Thyroid gland (tissue), 4 donors: ENCODE data around the gene SIPA1. TPM values are rescaled to one million over a fixed set of nuclear protein-coding genes. Genes with fewer than 3 reads are reported as not detected.

Experiments used
- DNase-seq, 2 donors: peaks; one replicate each; pipeline ENCODE4 v3.0.0-alpha.2; 2019
- H3K27ac ChIP-seq, 3 donors: fragments of 200-600 bp; sonication (generic); 1 replicate in 2 of 3; 2 replicates in 1 of 3; pipeline ENCODE4 v1.5.1; 2016 to 2019; ENCODE audit warnings: mild to moderate bottlenecking in 1 of 3, moderate library complexity in 1 of 3
- H3K27me3 ChIP-seq: fragments of 200-600 bp; sonication (generic); one replicate; pipeline ENCODE4 v1.5.1; 2019
- H3K36me3 ChIP-seq, 2 donors: fragments of 200-600 bp; sonication (generic); one replicate each; pipeline ENCODE4 v1.5.1; 2016 to 2019
- H3K4me1 ChIP-seq, 2 donors: fragments of 200-600 bp; sonication (generic); one replicate each; pipeline ENCODE4 v1.5.1; 2017 to 2019
- H3K4me3 ChIP-seq, 3 donors: fragments of 200-600 bp; sonication (generic); replicated peaks in 1 of 3; 1 replicate in 2 of 3; 2 replicates in 1 of 3; pipeline ENCODE4 v1.5.1; 2016; ENCODE audit warnings: mild to moderate bottlenecking in 1 of 3
- H3K9me3 ChIP-seq: fragments of 200-600 bp; sonication (generic); one replicate; pipeline ENCODE4 v1.5.1; 2017
- POLR2A ChIP-seq, 2 donors: fragments of 450-650 bp; IDR thresholded peaks; one replicate each; pipeline ENCODE4 v1.6.1; 2017; ENCODE audit warnings: antibody characterized with exemption in 2 of 2, mild to moderate bottlenecking in 2 of 2, moderate library complexity in 1 of 2
- WGBS, 2 donors: methylation state at CpG; one replicate each; pipeline ENCODE4 v1.1.5; 2017; 5-methylcytosine and 5-hydroxymethylcytosine counted together
- intact Hi-C: fragments of 100-400 bp; cut with DNase I; formaldehyde crosslinking; loops from one replicate; pipeline ENCODE4 v1.15.1; 2023
- total RNA-seq, 4 donors: library from RNA; depleted of rRNA; stranded (reverse); fragments of >200 nt; gene quantifications; one replicate each; pipeline ENCODE4 v1.2.3, GENCODE V29; 2016
- TF ChIP-seq, protein P1 (sequence below), 6 experiments: fragments of 200-600 bp in 3 of 6; fragments of 450-650 bp in 3 of 6; sonication (generic) in 3 of 6; IDR thresholded peaks; one replicate each; pipeline ENCODE4 v1.5.1; 2016 to 2019; ENCODE audit warnings: antibody characterized with exemption in 6 of 6, mild to moderate bottlenecking in 2 of 6, inconsistent platforms in 1 of 6, moderate library complexity in 1 of 6

SIPA1 gene
- total RNA-seq, 4 donors from 2014 or later = 19.2 to 40.6 (median 32.7) TPM

DNA sequence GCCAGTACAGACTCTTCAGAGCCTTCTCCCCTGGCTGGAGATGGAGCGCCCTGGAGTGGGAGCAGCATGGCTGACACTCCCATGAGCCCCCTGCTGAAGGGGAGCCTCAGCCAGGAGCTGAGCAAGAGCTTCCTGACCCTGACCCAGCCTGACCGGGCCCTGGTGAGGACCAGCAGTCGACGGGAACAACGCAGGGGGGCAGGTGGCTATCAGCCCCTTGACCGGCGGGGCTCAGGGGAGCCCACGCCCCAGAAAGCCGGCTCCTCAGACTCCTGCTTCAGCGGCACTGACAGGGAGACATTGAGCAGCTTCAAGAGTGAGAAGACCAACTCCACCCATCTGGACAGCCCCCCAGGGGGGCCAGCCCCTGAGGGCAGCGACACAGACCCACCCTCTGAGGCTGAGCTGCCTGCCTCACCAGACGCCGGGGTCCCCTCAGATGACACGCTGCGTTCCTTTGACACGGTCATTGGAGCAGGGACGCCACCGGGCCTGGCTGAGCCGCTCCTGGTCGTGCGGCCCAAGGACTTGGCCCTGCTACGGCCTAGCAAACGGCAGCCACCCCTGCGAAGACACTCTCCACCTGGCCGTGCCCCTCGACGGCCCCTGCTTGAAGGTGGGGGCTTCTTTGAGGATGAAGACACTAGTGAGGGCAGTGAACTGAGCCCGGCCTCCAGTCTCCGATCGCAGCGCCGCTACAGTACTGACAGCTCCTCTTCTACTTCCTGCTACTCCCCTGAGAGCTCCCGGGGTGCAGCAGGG lies 19.7 kb upstream of the SIPA1 start:
- Histone ChIP-seq H3K4me3 (no peak overlapping the region), H3K27me3 (no peaks in the 10 kb centered on the region), H3K4me1 (peaks cover 16 to 17% of the 10 kb centered on the region in 2 donors), H3K27ac (no peak overlapping the region), H3K36me3 (peaks cover 36 to 51% of the 10 kb centered on the region in 2 donors), H3K9me3 (no peaks in the 10 kb centered on the region)
- TF ChIP-seq, protein P1, sequence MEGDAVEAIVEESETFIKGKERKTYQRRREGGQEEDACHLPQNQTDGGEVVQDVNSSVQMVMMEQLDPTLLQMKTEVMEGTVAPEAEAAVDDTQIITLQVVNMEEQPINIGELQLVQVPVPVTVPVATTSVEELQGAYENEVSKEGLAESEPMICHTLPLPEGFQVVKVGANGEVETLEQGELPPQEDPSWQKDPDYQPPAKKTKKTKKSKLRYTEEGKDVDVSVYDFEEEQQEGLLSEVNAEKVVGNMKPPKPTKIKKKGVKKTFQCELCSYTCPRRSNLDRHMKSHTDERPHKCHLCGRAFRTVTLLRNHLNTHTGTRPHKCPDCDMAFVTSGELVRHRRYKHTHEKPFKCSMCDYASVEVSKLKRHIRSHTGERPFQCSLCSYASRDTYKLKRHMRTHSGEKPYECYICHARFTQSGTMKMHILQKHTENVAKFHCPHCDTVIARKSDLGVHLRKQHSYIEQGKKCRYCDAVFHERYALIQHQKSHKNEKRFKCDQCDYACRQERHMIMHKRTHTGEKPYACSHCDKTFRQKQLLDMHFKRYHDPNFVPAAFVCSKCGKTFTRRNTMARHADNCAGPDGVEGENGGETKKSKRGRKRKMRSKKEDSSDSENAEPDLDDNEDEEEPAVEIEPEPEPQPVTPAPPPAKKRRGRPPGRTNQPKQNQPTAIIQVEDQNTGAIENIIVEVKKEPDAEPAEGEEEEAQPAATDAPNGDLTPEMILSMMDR (IDR thresholded peaks at IDR 0.05) = no peak
- no peak for TF ChIP-seq POLR2A (IDR thresholded peaks at IDR 0.05)
- intact Hi-C loops = loop anchor here (5.0 kb wide), 2 partner anchors 34 to 691 kb away; no protein-coding TSS in a partner anchor
- no peak for DNase-seq
- WGBS, 2 donors = 79 to 85% methylated on average over 26 to 30 of the region's 33 CpGs

DNA sequence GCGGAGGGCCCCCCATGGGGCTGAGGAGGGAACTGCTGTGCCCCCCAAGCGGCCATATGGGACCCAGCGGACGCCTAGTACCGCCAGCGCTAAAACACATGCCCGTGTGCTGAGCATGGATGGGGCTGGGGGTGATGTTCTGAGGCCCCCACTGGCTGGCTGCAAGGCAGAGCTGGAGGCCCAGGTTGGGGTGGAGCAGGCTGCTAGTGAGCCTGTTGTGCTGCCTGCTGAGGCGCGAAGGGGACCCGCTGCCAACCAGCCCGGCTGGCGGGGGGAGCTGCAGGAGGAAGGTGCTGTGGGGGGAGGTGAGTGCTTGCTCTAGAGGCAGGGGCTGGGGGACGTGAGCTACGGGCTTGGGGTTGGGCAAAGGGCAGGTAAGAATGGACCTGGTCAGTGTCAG lies 19.1 kb upstream of the SIPA1 start:
- no peaks in the 10 kb centered on the region for H3K27me3 ChIP-seq
- no peaks in the 10 kb centered on the region for H3K9me3 ChIP-seq
- TF ChIP-seq POLR2A (IDR thresholded peaks at IDR 0.05) = no peak
- TF ChIP-seq, protein P1 (IDR thresholded peaks at IDR 0.05) = no peak
- H3K4me3 ChIP-seq = no peak overlapping the region
- no peak for DNase-seq
- H3K4me1 ChIP-seq = peaks cover 12 to 13% of the 10 kb centered on the region in 2 donors
- 66 to 87% methylated on average over 8 to 14 of the region's 14 CpGs for WGBS, 2 donors
- intact Hi-C loops = loop anchor here (5.0 kb wide), 2 partner anchors 34 to 691 kb away; no protein-coding TSS in a partner anchor
- no peak overlapping the region for H3K27ac ChIP-seq
- H3K36me3 ChIP-seq = peaks cover 42 to 57% of the 10 kb centered on the region in 2 donors

DNA sequence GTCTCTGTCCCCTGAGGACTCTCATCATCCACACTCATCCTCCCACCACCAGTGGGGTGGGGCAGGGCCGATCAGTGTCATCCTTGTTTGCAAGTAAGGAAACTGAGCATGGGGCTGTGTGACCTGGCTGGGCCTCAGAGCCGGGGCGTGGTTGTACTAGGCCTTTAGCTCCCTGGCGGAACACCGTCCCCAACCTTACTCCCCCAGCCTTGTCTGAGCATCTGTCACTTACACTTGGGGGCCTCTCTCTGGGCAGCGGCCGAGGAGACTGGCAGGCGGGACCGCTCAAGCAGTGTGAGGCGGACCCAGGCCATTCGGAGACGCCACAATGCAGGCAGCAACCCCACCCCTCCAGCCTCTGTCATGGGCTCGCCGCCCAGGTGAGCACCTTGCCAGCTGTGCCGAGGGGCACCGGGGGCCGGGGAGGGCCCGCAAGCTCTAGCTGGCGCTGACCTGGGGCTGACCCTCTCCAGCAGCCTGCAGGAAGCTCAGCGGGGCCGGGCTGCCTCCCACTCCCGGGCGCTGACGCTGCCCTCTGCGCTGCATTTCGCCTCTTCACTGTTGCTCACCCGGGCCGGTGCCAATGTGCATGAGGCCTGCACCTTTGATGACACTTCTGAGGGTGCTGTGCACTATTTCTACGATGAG lies 18.5 kb upstream of the SIPA1 start:
- H3K27ac ChIP-seq = no peak overlapping the region
- H3K4me1 ChIP-seq = peaks cover 11 to 13% of the 10 kb centered on the region in 2 donors
- intact Hi-C loops = loop anchor here (5.0 kb wide), 2 partner anchors 33 to 692 kb away; no protein-coding TSS in a partner anchor
- no peak for TF ChIP-seq POLR2A (IDR thresholded peaks at IDR 0.05)
- TF ChIP-seq, protein P1 (IDR thresholded peaks at IDR 0.05) = no peak
- H3K36me3 ChIP-seq = peaks cover 48 to 63% of the 10 kb centered on the region in 2 donors
- no peak overlapping the region for H3K4me3 ChIP-seq
- no peaks in the 10 kb centered on the region for H3K9me3 ChIP-seq
- no peaks in the 10 kb centered on the region for H3K27me3 ChIP-seq
- no peak for DNase-seq
- WGBS, 2 donors = 92 to 93% methylated on average over 2 to 14 of the region's 29 CpGs

DNA sequence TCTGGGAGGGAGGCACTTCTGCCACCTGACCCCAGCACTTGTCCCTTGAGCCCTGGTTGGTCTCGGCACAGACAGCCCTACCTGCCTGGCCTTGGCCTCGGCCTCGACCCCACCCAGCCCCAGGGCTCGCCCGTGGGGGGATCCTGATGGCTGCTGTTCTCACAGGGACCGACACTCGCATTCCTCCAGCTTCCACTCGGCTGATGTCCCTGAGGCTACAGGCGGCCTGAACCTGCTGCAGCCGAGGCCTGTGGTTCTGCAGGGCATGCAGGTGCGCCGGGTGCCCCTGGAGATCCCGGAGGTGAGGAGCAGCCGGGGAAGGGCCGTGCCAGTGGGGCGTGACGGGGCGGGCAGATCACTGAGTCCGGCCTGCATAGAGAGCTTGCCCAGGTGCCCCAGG lies 17.2 kb upstream of the SIPA1 start:
- no peak for DNase-seq
- peaks cover 59 to 75% of the 10 kb centered on the region in 2 donors for H3K36me3 ChIP-seq
- H3K27me3 ChIP-seq = no peaks in the 10 kb centered on the region
- H3K27ac ChIP-seq = no peak overlapping the region
- H3K4me3 ChIP-seq = no peak overlapping the region
- no peaks in the 10 kb centered on the region for H3K9me3 ChIP-seq
- intact Hi-C loops = no loop called here
- TF ChIP-seq, protein P1 (IDR thresholded peaks at IDR 0.05) = no peak
- TF ChIP-seq POLR2A (IDR thresholded peaks at IDR 0.05) = no peak
- 77 to 92% methylated on average over 5 to 11 of the region's 19 CpGs for WGBS, 2 donors
- peaks cover 7 to 13% of the 10 kb centered on the region in 2 donors for H3K4me1 ChIP-seq

DNA sequence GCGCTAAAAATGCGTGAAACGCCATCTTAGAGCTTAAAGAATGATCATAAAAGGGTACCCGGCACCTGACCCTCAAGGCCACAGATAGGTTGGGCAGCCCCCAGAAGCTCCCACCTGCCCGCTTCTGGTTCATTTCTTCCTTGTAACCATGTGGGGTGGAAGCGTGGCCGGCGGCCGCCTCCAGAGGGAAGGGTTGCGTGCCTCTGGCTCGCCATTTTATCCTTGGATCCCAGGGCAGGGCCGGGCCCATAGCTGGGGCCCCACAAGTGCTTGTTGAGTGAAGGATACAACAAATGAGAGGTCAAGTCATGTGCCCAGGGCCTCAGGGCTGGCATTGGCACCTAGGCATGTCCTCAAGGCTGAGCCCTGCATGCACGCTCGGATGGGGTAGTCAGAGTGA lies 16.4 kb upstream of the SIPA1 start:
- H3K9me3 ChIP-seq = no peaks in the 10 kb centered on the region
- H3K36me3 ChIP-seq = peaks cover 67 to 81% of the 10 kb centered on the region in 2 donors
- intact Hi-C loops = no loop called here
- TF ChIP-seq, protein P1 (IDR thresholded peaks at IDR 0.05) = no peak
- no peak for TF ChIP-seq POLR2A (IDR thresholded peaks at IDR 0.05)
- no peak for DNase-seq
- 95 to 97% methylated on average over 13 to 14 of the region's 14 CpGs for WGBS, 2 donors
- H3K27ac ChIP-seq = no peak overlapping the region
- H3K27me3 ChIP-seq = no peaks in the 10 kb centered on the region
- H3K4me3 ChIP-seq = no peak overlapping the region
- peaks cover 5 to 9% of the 10 kb centered on the region in 2 donors for H3K4me1 ChIP-seq
